Stimulated activated CD4-positive, alpha-beta T cell treated with anti-CD3 and anti-CD28 coated beads, Interleukin-12 subunit alpha, Interleukin-12 subunit beta, amount 100 ng/mL, for 48 hours (primary cell): ENCODE measurements around the gene CORO2B.

Experiments
- DNase-seq, 3 donors: peaks; one replicate each; pipeline ENCODE4 v3.0.0-alpha.2; 2020; ENCODE audit warnings: low read depth in 2 of 3, low spot score in 1 of 3

The CORO2B gene

GRCh38 chr15:68696414-68697363, 117.9 kb downstream of the CORO2B start:
- DNase-seq = no peak

GRCh38 chr15:68697711-68698690, 119.2 kb downstream of the CORO2B start:
- DNase-seq = no peak

GRCh38 chr15:68698708-68699107, 119.9 kb downstream of the CORO2B start:
- no peak for DNase-seq

- no peak for DNase-seq
These were observed 120.5 kb downstream of the CORO2B start for GRCh38 chr15:68699124-68699880.

GRCh38 chr15:68699881-68700454, 121.2 kb downstream of the CORO2B start:
- no peak for DNase-seq

GRCh38 chr15:68700455-68701123, 121.8 kb downstream of the CORO2B start:
- no peak for DNase-seq

- DNase-seq = no peak
These were observed 123.1 kb downstream of the CORO2B start for GRCh38 chr15:68701886-68702285.

- no peak for DNase-seq
These were observed 125.8 kb downstream of the CORO2B start for GRCh38 chr15:68704496-68705021.

GRCh38 chr15:68706256-68706655, 127.5 kb downstream of the CORO2B start:
- no peak for DNase-seq

- no peak for DNase-seq
These were observed 128.1 kb downstream of the CORO2B start for GRCh38 chr15:68706931-68707330.

- DNase-seq = no peak
These were observed 128.6 kb downstream of the CORO2B start for GRCh38 chr15:68707386-68707785.

- no peak for DNase-seq
These were observed 131.1 kb downstream of the CORO2B start for GRCh38 chr15:68709876-68710275.

GRCh38 chr15:68710536-68710935, 131.7 kb downstream of the CORO2B start:
- no peak for DNase-seq

GRCh38 chr15:68711406-68711805, 132.6 kb downstream of the CORO2B start:
- DNase-seq = no peak

- no peak for DNase-seq
These were observed 134.1 kb downstream of the CORO2B start for GRCh38 chr15:68712886-68713285.

GRCh38 chr15:68713874-68714273, 135.1 kb downstream of the CORO2B start:
- DNase-seq = no peak

- no peak for DNase-seq
These were observed 136.3 kb downstream of the CORO2B start for GRCh38 chr15:68715111-68715510.

GRCh38 chr15:68717951-68718350, 139.2 kb downstream of the CORO2B start:
- DNase-seq = no peak

GRCh38 chr15:68718468-68718867, 139.7 kb downstream of the CORO2B start:
- DNase-seq = no peak

- DNase-seq = no peak
These were observed 140.3 kb downstream of the CORO2B start for GRCh38 chr15:68719051-68719450.
